ENCODE measurements around the gene C1QB.

C1QB gene

GRCh38 chr1:22636927-22637326 lies 16.1 kb upstream of the C1QB start:
- Histone ChIP-seq H3K27ac (ENCODE audit: low read length) (no peak overlapping the region), H3K9me3 (ENCODE audit: insufficient read depth, low read depth, low read length) (no peaks in the 10 kb centered on the region; the same call in 1 of the 2 replicates), H3K27me3 (ENCODE audit: insufficient read depth, low read length) (no peaks in the 10 kb centered on the region), H3K36me3 (ENCODE audit: insufficient read depth, low read depth, low read length) (no peaks in the 10 kb centered on the region), H3K9ac (ENCODE audit: low read depth, low read length) (no peak overlapping the region), H3K4me1 (ENCODE audit: insufficient read depth, low read length) (peaks cover under 1% of the 10 kb centered on the region; the same call in 1 of the 2 replicates), H3K4me3 (ENCODE audit: low read length) (no peak overlapping the region)

DNA sequence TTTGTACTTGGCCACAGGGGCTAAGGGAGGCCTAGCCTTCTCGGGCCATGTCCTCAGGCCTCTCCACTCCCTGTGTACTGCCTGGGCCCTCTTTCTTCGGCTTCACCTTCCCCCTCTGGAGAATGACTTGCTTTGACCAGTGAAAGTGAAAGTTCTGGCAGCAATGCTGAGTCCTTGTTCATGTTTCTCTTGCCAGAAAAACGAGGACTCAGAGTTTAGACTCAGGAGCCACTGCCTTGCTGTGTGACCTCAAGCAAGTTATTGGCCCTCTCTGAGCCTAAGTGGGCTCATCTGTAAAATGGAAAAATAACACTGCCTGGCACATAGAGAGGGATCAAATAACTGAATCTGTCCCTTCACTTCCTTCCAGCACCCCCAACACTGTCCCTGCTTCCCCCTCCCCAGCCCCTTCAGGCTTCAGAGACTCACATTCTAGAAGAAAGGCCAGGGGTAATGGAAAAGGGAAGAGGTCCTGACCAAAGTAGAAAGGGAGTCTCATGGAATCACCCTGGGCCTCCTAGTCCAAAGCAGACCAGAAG lies 15.1 kb upstream of the C1QB start:
- Histone ChIP-seq H3K27me3 (ENCODE audit: insufficient read depth, low read length) (no peaks in the 10 kb centered on the region), H3K27ac (ENCODE audit: low read length) (no peak overlapping the region), H3K9me3 (ENCODE audit: insufficient read depth, low read depth, low read length) (no peaks in the 10 kb centered on the region; the same call in 1 of the 2 replicates), H3K36me3 (ENCODE audit: insufficient read depth, low read depth, low read length) (no peaks in the 10 kb centered on the region), H3K4me3 (ENCODE audit: low read length) (no peak overlapping the region), H3K9ac (ENCODE audit: low read depth, low read length) (no peak overlapping the region), H3K4me1 (ENCODE audit: insufficient read depth, low read length) (no peaks in the 10 kb centered on the region)

DNA sequence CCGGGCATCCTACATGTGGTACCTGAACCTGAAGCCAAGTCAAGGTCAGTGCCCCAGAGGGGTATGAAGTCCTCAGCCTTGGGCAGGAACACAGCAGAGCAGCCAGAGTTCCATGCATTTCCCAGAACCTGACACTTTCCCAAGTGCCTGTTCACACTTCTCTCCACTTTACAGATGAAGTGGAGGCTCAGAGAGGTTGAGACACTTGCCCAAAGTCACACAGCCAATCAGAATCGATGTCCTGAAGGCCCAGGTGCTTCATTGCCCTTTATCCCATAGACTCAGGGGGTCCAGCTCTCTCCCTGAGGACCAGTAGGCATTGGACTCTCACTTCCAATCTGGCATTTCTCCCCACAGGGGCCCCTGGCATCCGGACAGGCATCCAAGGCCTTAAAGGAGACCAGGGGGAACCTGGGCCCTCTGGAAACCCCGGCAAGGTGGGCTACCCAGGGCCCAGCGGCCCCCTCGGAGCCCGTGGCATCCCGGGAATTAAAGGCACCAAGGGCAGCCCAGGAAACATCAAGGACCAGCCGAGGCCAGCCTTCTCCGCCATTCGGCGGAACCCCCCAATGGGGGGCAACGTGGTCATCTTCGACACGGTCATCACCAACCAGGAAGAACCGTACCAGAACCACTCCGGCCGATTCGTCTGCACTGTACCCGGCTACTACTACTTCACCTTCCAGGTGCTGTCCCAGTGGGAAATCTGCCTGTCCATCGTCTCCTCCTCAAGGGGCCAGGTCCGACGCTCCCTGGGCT lies 14.4 kb upstream of the C1QB start:
- Histone ChIP-seq H3K36me3 (ENCODE audit: insufficient read depth, low read depth, low read length) (no peaks in the 10 kb centered on the region), H3K27me3 (ENCODE audit: insufficient read depth, low read length) (no peaks in the 10 kb centered on the region), H3K4me3 (ENCODE audit: low read length) (no peak overlapping the region), H3K9ac (ENCODE audit: low read depth, low read length) (no peak overlapping the region), H3K27ac (ENCODE audit: low read length) (no peak overlapping the region), H3K4me1 (ENCODE audit: insufficient read depth, low read length) (no peaks in the 10 kb centered on the region), H3K9me3 (ENCODE audit: insufficient read depth, low read depth, low read length) (no peaks in the 10 kb centered on the region; the same call in 1 of the 2 replicates)

- no peak overlapping the region for H3K27ac ChIP-seq (ENCODE audit: low read length)
- H3K4me3 ChIP-seq (ENCODE audit: low read length) = no peak overlapping the region
- H3K36me3 ChIP-seq (ENCODE audit: insufficient read depth, low read depth, low read length) = no peaks in the 10 kb centered on the region
- H3K9ac ChIP-seq (ENCODE audit: low read depth, low read length) = no peak overlapping the region
- H3K9me3 ChIP-seq (ENCODE audit: insufficient read depth, low read depth, low read length) = no peaks in the 10 kb centered on the region; the same call in 1 of the 2 replicates
- H3K27me3 ChIP-seq (ENCODE audit: insufficient read depth, low read length) = no peaks in the 10 kb centered on the region
- H3K4me1 ChIP-seq (ENCODE audit: insufficient read depth, low read length) = no peaks in the 10 kb centered on the region
Observed at GRCh38 chr1:22639286-22639685, 13.8 kb upstream of the C1QB start.

DNA sequence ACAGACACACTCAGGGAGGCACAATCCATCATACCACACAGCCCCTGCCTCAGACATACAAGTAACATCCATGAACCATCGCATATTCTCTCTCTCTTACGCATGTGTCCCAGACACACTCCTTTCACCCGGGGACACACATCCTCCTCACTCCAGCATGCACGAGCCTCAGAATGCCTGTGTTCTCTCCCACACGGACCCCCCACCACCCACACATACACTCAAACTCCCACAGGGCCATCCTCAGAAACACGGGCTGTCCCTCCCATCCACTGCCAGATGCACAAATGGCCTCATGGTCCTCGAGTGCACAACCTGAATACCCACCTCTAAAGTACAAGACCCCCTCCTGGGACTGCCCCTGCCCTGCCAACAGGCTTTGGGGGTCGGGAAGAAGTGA lies 11.8 kb upstream of the C1QB start:
- Histone ChIP-seq H3K27me3 (ENCODE audit: insufficient read depth, low read length) (no peaks in the 10 kb centered on the region), H3K27ac (ENCODE audit: low read length) (no peak overlapping the region), H3K9ac (ENCODE audit: low read depth, low read length) (no peak overlapping the region), H3K36me3 (ENCODE audit: insufficient read depth, low read depth, low read length) (no peaks in the 10 kb centered on the region), H3K9me3 (ENCODE audit: insufficient read depth, low read depth, low read length) (no peaks in the 10 kb centered on the region), H3K4me3 (ENCODE audit: low read length) (no peak overlapping the region), H3K4me1 (ENCODE audit: insufficient read depth, low read length) (no peaks in the 10 kb centered on the region)

- H3K27me3 ChIP-seq (ENCODE audit: insufficient read depth, low read length) = no peaks in the 10 kb centered on the region
- H3K36me3 ChIP-seq (ENCODE audit: insufficient read depth, low read depth, low read length) = no peaks in the 10 kb centered on the region
- H3K4me1 ChIP-seq (ENCODE audit: insufficient read depth, low read length) = no peaks in the 10 kb centered on the region
- H3K4me3 ChIP-seq (ENCODE audit: low read length) = no peak overlapping the region
- no peaks in the 10 kb centered on the region for H3K9me3 ChIP-seq (ENCODE audit: insufficient read depth, low read depth, low read length)
- no peak overlapping the region for H3K9ac ChIP-seq (ENCODE audit: low read depth, low read length)
- no peak overlapping the region for H3K27ac ChIP-seq (ENCODE audit: low read length)
Observed at GRCh38 chr1:22641906-22642636, 11.0 kb upstream of the C1QB start.

GRCh38 chr1:22643381-22643780 lies 9.7 kb upstream of the C1QB start, which contains the start of gene C1QC:
Gene C1QC, plus strand, starts transcription at chr1:22643633. Its CDS starts 391 bp downstream, at chr1:22644024.
- no peaks in the 10 kb centered on the region for H3K9me3 ChIP-seq (ENCODE audit: insufficient read depth, low read depth, low read length)
- no peak within 1 kb of the TSS for H3K9ac ChIP-seq (ENCODE audit: low read depth, low read length)
- no peak within 1 kb of the TSS for H3K4me3 ChIP-seq (ENCODE audit: low read length)
- no peak within 1 kb of the TSS for H3K27ac ChIP-seq (ENCODE audit: low read length)
- H3K36me3 ChIP-seq (ENCODE audit: insufficient read depth, low read depth, low read length) = no peaks in the 10 kb centered on the region
- H3K27me3 ChIP-seq (ENCODE audit: insufficient read depth, low read length) = no peaks in the 10 kb centered on the region; the same call in 1 of the 2 replicates
- H3K4me1 ChIP-seq (ENCODE audit: insufficient read depth, low read length) = no peaks in the 10 kb centered on the region

DNA sequence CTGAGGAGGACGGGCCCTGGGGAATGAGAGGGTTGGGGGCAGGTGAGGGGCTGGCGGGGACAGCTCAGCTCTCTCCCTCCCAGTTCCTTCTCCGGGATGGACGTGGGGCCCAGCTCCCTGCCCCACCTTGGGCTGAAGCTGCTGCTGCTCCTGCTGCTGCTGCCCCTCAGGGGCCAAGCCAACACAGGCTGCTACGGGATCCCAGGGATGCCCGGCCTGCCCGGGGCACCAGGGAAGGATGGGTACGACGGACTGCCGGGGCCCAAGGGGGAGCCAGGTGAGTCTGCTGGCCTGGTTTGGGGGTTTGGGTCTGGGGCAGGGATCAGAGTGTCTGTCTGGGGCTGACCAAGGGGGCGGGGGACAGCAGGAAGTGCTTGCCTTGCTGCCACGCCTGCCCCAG lies 9.1 kb upstream of the C1QB start:
- Histone ChIP-seq H3K9me3 (ENCODE audit: insufficient read depth, low read depth, low read length) (no peaks in the 10 kb centered on the region), H3K9ac (ENCODE audit: low read depth, low read length) (no peak overlapping the region), H3K27me3 (ENCODE audit: insufficient read depth, low read length) (no peaks in the 10 kb centered on the region; the same call in 1 of the 2 replicates), H3K4me1 (ENCODE audit: insufficient read depth, low read length) (no peaks in the 10 kb centered on the region), H3K4me3 (ENCODE audit: low read length) (no peak overlapping the region), H3K36me3 (ENCODE audit: insufficient read depth, low read depth, low read length) (no peaks in the 10 kb centered on the region), H3K27ac (ENCODE audit: low read length) (no peak overlapping the region)

- Histone ChIP-seq H3K4me3 (ENCODE audit: low read length) (no peak overlapping the region), H3K9ac (ENCODE audit: low read depth, low read length) (no peak overlapping the region), H3K4me1 (ENCODE audit: insufficient read depth, low read length) (no peaks in the 10 kb centered on the region), H3K27ac (ENCODE audit: low read length) (no peak overlapping the region), H3K36me3 (ENCODE audit: insufficient read depth, low read depth, low read length) (no peaks in the 10 kb centered on the region), H3K27me3 (ENCODE audit: insufficient read depth, low read length) (no peaks in the 10 kb centered on the region; the same call in 1 of the 2 replicates), H3K9me3 (ENCODE audit: insufficient read depth, low read depth, low read length) (no peaks in the 10 kb centered on the region)
Observed at GRCh38 chr1:22645931-22646330, 7.1 kb upstream of the C1QB start.

- Histone ChIP-seq H3K9ac (ENCODE audit: low read depth, low read length) (no peak overlapping the region), H3K9me3 (ENCODE audit: insufficient read depth, low read depth, low read length) (no peaks in the 10 kb centered on the region), H3K27me3 (ENCODE audit: insufficient read depth, low read length) (no peaks in the 10 kb centered on the region; the same call in 1 of the 2 replicates), H3K36me3 (ENCODE audit: insufficient read depth, low read depth, low read length) (no peaks in the 10 kb centered on the region), H3K27ac (ENCODE audit: low read length) (no peak overlapping the region), H3K4me1 (ENCODE audit: insufficient read depth, low read length) (no peaks in the 10 kb centered on the region), H3K4me3 (ENCODE audit: low read length) (no peak overlapping the region)
Observed at GRCh38 chr1:22646384-22646783, 6.7 kb upstream of the C1QB start.

DNA sequence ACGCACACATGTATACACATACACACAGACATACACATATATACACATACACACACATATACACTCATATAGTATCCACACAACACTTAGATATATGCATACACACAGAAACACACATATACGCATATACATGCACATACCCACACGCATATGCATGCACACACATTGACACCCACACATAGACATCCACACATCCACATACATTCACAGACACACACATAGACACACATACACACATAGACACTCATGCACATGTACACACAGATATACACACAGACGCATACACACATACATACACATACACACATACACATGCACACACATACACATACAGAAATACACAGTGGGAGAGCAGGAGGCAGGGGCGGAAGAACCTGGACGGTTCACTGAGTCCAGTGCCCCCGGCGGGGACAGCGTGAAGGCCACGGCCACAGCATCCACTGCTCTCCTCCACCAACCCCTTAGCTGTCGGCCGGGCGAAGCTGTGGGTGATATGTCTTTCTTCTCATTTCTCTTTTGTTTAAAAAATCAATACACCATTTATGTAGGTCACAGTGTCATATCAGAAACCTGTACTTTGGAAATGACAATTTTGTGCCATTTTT lies 2.8 kb upstream of the C1QB start:
- Histone ChIP-seq H3K27ac (ENCODE audit: low read length) (no peak overlapping the region), H3K27me3 (ENCODE audit: insufficient read depth, low read length) (no peaks in the 10 kb centered on the region; the same call in 1 of the 2 replicates)

More for the DNA sequence above, 2.8 kb upstream of the C1QB start:
- no peaks in the 10 kb centered on the region for H3K36me3 ChIP-seq (ENCODE audit: insufficient read depth, low read depth, low read length)
- H3K9me3 ChIP-seq (ENCODE audit: insufficient read depth, low read depth, low read length) = no peaks in the 10 kb centered on the region
- H3K4me3 ChIP-seq (ENCODE audit: low read length) = no peak overlapping the region
- H3K9ac ChIP-seq (ENCODE audit: low read depth, low read length) = no peak overlapping the region
- H3K4me1 ChIP-seq (ENCODE audit: insufficient read depth, low read length) = no peaks in the 10 kb centered on the region

All from iPS-20b (cell line).